Stimulated activated CD4-positive, alpha-beta T cell treated with anti-CD3 and anti-CD28 coated beads, Interleukin-15, amount 100 ng/mL, for 48 hours (primary cell): ENCODE data around the gene TBC1D2B.
"Not testable (repeated sequence)": the region's sequence is repeated elsewhere in the genome, so short reads cannot be mapped to it uniquely, and the experiment has no call there.

Experiments used
- DNase-seq, 2 donors: peaks; one replicate each; pipeline ENCODE4 v3.0.0-alpha.2; 2020; ENCODE audit warnings: low read depth in 2 of 2

Gene TBC1D2B

DNA sequence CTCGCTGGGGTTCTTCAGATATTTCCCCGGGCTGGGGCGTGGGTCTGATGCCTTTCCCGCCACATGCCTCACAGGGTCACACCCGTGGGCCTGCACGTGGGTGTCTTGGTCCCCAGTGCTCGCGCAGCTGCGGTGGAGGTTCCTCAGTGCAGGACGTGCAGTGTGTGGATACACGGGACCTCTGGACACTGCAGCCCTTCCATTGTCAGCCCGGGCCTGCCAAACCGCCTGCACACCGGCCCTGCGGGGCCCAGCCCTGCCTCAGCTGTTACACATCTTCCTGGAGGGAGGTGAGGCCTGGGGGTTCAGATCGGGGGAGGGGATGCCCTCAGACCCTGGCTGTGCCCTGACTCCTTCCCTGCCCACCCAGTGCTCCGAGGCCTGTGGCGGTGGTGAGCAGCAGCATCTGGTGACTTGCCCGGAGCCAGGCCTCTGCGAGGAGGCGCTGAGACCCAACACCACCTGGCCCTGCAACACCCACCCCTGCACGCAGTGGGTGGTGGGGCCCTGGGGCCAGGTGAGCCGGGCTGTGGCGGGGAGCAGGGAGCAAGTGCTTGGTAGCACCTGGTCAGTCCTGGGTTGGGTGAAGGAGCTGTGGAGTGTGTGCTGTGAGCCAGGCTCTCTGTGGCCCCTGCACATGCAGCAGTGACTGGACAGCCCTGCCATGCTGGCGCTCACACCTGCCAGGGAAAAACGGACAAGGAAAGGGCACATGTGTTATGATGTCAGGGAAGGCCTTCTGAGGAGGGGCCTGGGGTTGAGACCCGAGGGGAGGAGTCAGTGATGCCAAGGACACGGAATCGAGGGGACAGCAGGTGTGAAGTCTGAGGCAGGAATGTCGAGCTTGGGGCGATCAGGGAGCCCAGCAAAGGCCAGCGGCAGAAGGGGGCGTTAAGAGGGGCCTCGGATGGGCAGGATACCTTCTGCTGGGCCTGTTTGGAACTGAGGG, 88.9 kb downstream of the TBC1D2B start:
- no peak for DNase-seq

DNA sequence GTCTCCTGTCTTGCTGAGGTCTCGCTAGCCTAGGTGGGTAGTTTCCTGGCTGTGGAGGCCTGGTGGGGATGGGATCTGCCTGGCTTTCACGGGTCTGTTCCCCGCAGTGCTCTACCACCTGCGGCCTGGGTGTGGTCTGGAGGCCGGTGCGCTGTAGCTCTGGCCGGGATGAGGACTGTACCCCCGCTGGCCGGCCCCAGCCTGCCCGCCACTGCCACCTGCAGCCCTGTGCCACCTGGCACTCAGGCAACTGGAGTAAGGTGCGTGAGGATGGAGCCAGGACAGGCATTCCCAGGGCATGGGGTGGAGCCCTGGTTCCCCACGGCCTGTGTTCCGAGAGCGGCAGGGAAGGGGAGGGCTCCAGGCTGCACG, 89.8 kb downstream of the TBC1D2B start:
- DNase-seq = not testable (repeated sequence)

DNA sequence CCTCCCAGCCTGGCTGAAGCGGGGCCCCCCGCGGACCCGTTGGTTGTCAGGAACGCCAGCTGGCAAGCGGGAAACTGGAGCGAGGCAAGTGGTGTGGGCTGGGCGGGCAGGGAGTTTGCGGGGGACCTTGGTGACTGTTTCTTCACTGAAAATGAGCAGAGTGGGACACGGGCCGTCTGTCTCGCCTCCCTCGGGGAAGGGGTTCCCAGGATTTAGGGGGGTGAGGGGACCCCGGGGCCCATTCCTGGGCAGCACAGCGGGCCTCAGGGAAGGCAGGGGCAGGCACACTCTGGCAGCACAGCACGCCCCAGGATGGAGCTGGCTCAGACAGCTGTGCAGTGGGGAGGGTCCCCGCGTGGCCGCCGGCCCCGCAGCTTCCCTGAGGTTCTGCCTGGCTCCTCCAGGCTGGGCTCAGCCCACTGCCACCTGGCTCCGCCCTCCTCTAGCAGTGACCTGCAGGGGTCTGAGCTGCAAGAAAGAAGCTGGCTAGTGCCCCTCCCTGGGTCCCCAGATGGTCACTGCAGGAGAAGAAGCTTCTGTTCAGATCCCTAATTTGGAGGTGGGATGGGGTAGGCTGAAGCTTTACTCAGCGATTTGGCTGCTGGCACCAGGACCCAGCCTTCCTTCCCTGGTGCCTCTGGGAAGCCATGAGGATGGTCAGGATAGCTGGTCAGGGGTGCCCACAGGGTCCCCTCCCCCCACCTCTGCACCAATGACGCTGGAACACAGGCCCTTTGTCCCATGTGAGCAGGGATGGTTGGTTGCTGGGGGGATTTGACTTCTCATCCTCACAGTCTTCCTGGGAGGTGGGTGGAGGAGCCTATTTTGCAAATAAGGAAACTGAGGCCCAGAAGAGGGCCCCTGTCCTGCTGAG, 90.4 kb downstream of the TBC1D2B start:
- no peak for DNase-seq

DNA sequence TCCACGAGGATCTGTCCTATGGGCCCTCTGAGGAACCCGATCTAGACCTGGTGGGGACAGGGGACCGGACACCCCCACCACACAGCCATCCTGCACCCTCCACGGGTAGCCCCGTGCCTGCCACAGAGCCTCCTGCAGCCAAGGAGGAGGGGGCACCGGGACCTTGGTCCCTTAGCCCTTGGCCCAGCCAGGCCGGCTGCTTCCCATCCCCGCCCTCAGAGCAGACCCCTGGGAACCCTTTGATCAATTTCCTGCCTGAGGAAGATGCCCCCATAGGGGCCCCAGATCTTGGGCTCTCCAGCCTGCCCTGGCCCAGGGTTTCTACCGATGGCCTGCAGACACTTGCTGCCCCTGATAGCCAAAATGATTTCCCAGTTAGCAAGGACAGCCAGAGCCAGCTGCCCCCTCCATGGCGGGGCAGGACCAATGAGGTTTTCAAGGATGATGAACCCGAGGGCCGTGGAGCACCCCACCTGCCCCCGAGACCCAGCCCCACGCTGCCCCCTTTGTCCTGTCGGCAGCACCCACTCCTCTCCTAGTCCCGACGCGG, 91.5 kb downstream of the TBC1D2B start:
- DNase-seq = no peak

DNA sequence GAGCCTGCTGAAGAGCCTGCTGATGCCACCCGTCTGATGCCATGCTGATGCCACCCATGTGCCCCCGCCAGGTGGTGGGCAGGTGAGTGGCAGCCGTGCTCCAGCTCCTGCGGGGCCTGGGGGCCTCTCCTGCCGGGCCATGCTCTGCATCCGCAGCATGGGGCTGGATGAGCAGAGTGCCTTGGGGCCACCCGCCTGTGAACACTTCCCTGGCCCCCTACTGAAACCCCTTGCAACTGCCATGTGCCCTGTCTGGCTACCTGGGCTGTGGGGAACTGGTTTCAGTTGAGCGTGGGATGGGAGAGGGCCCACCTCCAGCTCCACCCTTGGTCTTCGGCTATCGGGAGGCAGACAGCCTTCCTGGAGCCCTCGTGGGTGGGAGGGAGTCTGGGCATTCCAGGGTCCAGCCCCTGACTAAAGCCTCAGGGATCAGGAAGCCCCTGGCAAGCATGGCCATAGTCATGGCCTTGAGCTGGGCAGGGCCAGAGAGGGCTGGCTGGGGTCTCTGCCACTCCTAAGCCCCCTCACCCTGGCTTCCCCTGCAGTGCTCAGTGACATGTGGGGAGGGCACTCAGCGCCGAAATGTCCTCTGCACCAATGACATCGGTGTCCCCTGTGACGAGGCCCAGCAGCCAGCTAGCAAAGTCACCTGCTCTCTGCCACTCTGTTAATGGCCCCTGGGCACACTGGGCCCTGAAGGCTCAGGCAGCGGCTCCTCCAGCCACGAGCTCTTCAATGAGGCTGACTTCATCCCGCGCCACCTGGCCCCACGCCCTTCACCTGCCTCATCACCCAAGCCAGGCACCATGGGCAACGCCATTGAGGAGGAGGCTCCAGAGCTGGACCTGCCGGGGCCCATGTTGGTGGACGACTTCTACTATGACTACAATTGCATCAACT, 92.2 kb downstream of the TBC1D2B start:
- no peak for DNase-seq

DNA sequence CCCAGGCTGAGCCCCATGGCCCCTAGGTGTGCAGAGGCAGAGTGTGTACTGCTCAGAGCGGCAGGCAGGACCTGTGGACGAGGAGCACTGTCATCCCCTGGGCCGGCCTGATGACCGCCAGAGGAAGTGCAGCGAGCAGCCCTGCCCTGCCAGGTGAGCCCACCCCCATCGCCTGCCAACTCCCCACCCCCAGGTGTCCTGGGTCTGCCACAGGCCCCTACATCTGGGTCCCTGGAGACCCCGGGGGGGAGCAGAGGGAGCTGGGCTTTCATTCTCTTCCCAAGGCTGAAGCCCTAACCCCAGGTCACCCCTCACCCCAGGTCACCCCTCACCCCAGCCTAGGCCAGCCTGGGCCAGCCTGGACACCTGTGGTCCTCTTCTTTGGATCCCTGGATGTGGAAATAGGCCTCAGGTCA, 93.1 kb downstream of the TBC1D2B start:
- no peak for DNase-seq

DNA sequence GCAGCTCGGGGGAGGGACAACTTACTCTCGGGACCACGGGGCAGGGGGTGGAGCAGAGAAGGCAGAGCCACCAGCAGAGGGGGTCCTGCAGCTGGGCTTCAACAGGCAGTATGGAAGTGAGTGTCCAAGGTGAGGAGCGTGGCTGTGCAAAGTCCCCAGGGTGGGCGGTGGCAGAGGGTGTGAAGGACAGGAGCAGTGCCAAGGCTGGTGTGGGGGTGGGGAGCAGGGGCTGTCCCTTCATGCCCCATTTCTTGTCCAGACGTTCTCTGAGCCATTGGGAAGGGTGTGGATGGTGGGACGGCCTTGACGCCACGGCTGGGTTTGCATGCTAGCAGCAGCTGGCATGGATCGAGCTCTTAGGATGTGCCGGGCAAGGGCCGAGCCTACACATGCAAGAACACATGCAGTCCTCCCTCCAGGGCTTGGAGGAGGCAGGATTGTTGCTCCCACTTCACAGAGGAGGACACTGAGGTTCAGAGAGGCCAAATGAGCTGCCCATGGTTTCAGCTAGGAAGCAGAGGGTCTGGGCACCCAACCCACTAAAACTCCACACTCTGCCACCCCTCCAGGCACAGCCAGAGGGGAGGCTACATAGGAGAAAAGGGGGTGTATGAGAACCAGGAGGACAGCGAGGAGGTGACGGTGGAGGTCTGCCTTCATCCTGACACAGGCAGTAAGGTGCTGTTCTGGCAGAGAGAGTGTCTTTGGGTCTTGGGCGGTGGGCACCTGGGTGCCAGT, 93.6 kb downstream of the TBC1D2B start:
- DNase-seq = no peak

DNA sequence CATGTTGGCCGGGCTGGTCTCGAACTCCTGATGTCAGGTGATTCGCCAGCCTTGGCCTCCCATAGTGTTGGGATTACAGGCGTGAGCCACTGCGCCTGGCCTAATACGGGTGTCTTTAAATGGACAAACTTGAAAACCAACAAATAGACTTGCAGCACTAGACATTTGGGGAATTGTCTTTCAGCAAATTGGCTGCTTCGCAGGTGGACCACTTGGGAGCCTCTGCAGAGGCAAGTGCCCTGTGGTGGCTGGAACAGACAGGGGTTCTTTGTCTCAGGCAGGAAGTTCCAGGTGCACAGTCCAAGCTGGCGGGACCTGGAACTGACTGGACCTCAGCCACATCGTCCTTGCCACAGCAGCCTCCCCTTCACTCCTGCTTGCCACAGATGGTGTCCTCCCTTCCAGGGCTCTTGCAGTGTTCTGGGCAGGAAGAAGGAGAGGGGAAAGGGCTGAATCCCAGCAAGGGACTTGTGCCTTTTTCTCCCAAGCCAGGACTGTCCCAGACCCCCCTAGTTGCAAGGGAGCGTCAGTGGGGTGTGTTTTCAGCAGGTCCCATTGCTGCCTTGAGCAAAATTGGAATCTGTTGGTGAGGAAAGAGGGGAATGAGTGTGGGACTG, 94.3 kb downstream of the TBC1D2B start:
- DNase-seq = no peak

DNA sequence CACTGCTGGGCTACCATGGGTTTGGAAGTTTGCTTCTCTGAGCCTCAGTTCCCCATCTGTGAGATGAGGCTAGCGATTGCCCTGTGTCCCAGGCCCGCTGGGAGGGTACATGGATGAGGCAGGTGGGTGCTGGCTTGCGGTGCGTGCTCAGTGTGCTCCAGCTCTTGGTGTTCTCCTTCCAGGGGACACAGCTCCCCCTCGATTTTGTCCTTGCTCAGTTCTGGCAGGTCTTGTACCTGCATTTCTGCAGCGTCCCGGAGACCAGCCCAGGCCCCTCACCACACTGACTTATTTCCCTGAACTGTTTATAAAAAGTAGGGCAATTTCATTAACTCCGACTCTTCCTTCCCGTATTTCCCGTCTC, 95.4 kb downstream of the TBC1D2B start:
- DNase-seq = no peak

DNA sequence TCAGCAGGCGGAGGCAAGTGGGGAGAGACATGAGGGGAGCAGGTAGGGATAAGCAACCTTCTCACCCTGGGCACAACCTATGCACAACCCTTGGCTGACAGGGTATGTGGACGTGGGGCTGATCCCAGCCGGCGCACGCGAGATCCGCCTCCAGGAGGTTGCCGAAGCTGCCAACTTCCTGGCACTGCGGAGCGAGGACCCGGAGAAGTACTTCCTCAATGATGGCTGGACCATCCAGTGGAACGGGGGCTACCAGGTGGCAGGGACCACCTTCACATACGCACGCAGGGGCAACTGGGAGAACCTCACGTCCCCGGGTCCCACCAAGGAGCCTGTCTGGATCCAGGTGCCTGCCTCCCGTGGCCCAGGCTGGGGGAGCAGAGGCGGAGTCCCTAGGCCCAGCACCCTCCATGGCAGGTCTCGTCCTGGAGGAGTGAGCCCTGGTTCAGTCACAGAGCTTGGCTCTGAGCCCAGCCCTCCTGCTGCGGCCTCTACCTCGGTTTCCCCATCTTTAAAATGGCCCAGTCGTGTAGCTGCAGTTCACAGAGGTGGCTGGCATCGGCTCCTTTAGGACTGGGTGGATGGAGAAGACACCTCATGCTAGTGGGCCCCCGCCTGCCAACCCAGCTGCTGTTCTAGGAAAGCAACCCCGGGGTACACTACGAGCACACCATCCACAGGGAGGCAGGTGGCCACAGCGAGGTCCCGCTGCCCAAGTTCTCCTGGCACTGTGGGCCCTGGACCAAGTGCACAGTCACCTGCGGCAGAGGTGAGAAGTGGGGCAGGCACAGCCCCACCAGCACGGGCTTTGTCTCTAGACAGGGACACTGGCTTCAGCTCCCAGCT, 96.0 kb downstream of the TBC1D2B start:
- no peak for DNase-seq

DNA sequence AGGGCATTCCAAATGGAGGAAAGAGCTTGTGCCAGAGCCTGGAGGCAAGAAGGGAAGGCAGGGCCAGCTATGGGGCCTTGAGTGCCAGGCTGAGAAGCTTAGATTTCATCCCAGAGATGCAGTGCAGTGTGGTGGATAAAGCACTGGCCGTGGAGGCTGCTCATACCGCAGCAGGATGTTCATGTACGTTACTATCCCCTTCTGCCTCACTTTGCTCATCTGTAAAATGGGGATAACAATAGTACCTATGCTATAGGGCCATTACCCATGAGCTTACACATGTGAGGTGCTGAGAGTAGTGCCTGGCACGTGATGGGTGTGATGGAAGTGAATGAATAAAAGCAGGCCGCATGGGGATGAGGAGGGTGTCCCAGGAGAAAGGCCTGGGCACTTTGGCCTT, 96.8 kb downstream of the TBC1D2B start:
- DNase-seq = not testable (repeated sequence)

DNA sequence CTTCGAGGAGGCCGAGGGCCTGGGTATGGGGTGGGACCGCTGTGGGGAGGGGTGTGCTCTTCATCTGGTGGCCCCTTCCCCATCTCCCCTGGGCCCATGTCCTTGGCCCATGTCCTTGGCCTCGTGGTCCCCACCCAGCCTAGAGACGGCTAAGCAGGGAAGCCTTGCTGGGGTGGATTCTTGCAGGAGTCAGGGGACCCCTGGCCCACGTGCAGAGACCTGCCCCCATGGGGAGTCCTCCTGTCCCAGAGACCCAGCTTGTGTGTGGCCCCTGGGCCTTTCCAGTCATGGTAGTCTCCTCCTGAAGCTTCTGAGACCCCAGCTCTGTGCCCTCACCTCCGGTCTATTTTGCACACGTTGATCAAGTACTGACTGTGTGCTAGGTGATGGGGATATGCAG, 97.4 kb downstream of the TBC1D2B start:
- no peak for DNase-seq

DNA sequence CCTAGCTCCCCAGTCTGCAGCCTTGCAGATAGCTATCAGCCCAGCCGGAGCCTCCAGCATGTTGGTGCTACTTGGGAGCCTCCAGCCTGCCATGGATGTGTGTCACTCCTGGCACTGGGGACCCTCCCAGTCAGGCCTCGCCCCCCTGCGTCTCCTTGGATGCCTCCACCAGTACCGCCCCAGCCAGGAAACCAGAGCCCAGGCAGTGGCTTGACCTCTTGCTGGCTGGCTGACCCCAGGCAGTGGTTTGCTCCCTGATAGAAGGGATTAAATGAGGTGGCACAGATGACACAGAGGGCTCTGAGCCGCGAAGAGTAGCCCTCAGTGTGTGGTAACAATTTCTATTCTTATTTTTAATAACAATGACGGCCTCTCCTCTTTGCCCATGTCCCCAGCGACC, 98.4 kb downstream of the TBC1D2B start:
- not testable (repeated sequence) for DNase-seq

DNA sequence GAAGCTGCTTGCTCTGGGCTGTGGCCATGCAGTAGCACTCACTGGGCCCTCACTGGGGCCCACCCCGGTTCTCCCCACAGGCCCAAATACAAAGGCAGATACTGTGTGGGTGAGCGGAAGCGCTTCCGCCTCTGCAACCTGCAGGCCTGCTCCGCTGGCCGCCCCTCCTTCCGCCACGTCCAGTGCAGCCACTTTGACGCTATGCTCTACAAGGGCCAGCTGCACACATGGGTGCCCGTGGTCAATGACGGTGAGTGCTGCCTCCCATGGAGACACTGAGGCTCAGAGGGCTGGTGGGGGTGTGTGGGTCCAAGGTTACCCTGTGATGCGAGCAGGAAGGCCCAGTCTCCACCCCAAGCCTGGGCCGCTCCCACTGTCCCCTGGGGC, 98.8 kb downstream of the TBC1D2B start:
- DNase-seq = not testable (repeated sequence)

DNA sequence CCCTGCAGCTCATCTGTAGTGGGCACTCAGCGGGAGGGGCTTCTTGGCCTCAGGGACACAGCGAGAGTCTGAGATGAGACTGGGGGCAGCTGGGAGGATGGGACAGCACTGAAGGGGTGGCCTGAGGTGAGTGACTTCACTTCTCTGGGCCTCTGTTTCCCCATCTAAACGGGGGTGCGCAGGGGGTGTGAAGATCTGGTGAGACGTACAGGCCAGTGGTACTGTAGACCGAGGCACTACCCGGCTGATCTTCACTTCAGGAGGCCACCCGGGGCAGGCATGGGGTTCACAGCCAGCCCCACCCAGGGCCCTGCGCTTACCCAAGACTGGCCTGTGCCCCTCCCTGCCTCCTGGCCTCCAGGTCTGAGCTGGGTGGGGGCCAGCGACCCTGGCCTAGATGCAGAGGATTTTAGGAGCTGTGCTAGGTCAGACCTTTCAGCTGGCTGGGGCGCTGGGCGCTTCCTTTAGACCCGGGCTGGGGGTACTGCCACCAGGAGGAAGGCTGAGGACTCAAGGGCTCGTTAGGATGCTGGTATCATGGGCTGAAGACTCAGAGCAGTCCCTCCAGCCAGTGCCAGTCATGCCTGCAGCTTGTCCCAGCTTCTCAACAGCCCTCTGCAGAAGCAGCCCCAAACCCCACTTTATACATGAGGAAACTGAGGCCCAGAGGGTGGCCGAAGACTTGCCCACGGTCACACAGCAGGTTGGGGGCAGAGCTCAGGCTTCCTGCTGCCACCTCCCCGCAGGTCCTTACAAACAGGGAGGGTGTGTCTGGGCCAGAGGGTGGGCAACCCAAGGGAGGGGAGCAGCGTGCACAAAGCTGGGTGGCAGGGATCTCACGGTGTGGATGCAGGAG, 99.4 kb downstream of the TBC1D2B start:
- not testable (repeated sequence) for DNase-seq

DNA sequence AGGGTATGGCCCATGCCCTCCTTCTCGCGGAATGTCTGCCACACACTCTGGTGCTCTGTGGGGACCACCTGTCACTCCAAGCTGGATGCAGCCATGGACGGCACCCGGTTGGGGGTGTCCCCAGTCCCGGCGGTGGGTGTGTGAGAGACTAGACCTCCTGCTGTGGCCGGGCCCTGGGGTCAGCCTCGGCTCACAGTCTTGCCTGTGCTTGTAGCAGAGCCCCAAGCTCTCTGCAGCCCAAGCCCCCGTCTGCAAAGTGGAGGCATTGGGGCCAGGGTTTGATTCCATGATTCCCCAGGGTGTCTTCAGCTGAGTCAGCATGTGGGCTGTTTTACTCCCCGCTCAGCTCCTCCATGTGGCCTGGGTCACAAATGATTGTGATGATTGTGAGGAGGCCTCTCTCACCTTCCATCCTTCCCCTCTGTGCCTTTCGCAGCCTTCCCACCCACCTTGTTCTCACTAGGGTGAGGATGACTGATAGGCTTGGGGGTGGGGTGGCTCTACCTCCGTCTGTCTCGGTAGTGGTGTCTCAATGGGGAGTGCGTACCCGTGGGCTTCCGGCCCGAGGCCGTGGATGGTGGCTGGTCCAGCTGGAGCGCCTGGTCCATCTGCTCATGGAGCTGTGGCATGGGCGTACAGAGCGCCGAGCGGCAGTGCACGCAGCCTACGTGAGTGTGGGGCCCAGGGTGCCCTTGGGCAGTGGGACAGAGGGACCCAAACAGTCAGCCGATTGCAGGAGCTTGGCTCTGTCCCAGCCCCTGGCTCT, 100.6 kb downstream of the TBC1D2B start:
- not testable (repeated sequence) for DNase-seq

DNA sequence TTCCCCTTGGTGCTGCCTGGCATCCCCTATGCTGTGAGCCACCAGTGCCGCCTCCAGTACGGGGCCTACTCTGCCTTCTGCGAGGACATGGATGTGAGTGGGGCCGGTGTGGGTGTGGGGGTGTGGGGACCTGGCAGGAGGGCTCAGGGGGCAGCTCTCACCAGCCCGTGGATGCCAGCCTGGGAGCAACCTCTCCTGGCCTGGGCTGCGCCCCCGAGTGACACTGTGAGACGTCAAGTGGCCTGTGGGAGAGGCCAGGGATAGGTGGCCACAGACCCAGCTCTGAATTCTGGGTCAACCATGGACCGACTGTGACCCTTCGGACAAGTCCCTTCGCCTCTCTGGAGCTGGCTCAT, 101.4 kb downstream of the TBC1D2B start:
- DNase-seq = not testable (repeated sequence)
